Panc1 (cell line): ENCODE measurements around the gene RNF182.

Source experiments
- CTCF ChIP-seq: fragments of 450-650 bp; IDR thresholded peaks from 2 replicates; pipeline ENCODE4 v1.5.1; 2017; ENCODE audit warnings: mild to moderate bottlenecking
- SIN3A ChIP-seq: IDR thresholded peaks from 2 replicates; pipeline ENCODE4 v1.6.1; 2012; ENCODE audit warnings: low read depth, mild to moderate bottlenecking, low read length, moderate library complexity, borderline replicate concordance; ENCODE audit not compliant: insufficient read depth
- TCF7L2 ChIP-seq: IDR thresholded peaks from 2 replicates; pipeline ENCODE4 v1.6.1; 2011; ENCODE audit warnings: mild to moderate bottlenecking, low read depth, low read length, inconsistent platforms
- TF ChIP-seq, protein P1 (sequence below), 2 experiments: IDR thresholded peaks; 2 replicates each; pipeline ENCODE4 v1.6.1; 2011 to 2012; ENCODE audit warnings: low read depth in 2 of 2, control low read depth in 1 of 2, low read length in 1 of 2, mild to moderate bottlenecking in 1 of 2, moderate library complexity in 1 of 2; ENCODE audit not compliant: insufficient read depth in 1 of 2

DNA sequence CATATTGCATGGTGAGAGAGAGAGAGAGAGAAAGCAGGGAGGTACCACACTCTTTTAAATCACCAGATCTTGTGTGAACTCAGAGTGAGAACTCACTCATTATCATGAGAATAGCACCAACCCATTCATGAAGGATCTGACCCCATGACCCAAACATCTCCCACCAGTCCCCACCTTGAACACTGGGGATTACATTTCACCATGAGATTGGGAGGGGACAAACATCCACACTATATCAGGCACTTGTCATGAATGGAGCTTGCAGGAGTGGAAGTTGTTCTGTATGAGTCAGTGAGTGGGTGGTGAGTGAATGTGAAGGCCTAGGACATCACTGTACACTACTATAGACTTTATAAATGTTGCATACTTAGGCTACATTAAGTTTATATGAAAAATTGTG lies 47.7 kb upstream of the RNF182 start:
- TF ChIP-seq, protein P1, sequence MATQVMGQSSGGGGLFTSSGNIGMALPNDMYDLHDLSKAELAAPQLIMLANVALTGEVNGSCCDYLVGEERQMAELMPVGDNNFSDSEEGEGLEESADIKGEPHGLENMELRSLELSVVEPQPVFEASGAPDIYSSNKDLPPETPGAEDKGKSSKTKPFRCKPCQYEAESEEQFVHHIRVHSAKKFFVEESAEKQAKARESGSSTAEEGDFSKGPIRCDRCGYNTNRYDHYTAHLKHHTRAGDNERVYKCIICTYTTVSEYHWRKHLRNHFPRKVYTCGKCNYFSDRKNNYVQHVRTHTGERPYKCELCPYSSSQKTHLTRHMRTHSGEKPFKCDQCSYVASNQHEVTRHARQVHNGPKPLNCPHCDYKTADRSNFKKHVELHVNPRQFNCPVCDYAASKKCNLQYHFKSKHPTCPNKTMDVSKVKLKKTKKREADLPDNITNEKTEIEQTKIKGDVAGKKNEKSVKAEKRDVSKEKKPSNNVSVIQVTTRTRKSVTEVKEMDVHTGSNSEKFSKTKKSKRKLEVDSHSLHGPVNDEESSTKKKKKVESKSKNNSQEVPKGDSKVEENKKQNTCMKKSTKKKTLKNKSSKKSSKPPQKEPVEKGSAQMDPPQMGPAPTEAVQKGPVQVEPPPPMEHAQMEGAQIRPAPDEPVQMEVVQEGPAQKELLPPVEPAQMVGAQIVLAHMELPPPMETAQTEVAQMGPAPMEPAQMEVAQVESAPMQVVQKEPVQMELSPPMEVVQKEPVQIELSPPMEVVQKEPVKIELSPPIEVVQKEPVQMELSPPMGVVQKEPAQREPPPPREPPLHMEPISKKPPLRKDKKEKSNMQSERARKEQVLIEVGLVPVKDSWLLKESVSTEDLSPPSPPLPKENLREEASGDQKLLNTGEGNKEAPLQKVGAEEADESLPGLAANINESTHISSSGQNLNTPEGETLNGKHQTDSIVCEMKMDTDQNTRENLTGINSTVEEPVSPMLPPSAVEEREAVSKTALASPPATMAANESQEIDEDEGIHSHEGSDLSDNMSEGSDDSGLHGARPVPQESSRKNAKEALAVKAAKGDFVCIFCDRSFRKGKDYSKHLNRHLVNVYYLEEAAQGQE (IDR thresholded peaks at IDR 0.05; ENCODE audit: insufficient read depth in 1 of 2, low read depth in 2 of 2, low read length in 1 of 2): no peak
- TF ChIP-seq CTCF: no peak
- TF ChIP-seq SIN3A: no peak
- no peak for TF ChIP-seq TCF7L2
